ENCODE data around the gene KDM4C.

Gene KDM4C

GRCh38 chr9:7093040-7093439 is 335.3 kb downstream of the KDM4C start:
- no peak for DNase-seq (ENCODE audit: low read depth in 1 of 2, low spot score in 1 of 2)

- DNase-seq (ENCODE audit: low read depth in 1 of 2, low spot score in 1 of 2): no peak
These were observed 336.3 kb downstream of the KDM4C start for GRCh38 chr9:7094052-7094451.

- no peak for DNase-seq (ENCODE audit: low read depth in 1 of 2, low spot score in 1 of 2)
These were observed 336.8 kb downstream of the KDM4C start for GRCh38 chr9:7094576-7094975.

GRCh38 chr9:7095058-7095457 is 337.3 kb downstream of the KDM4C start:
- no peak for DNase-seq (ENCODE audit: low read depth in 1 of 2, low spot score in 1 of 2)

- DNase-seq (ENCODE audit: low read depth in 1 of 2, low spot score in 1 of 2): no peak
These were observed 339.4 kb downstream of the KDM4C start for GRCh38 chr9:7097040-7097715.

GRCh38 chr9:7097785-7098752 is 340.3 kb downstream of the KDM4C start:
- DNase-seq (ENCODE audit: low read depth in 1 of 2, low spot score in 1 of 2): no peak

GRCh38 chr9:7103367-7103766 is 345.6 kb downstream of the KDM4C start:
- no peak for DNase-seq (ENCODE audit: low read depth in 1 of 2, low spot score in 1 of 2)

- DNase-seq (ENCODE audit: low read depth in 1 of 2, low spot score in 1 of 2): no peak
These were observed 346.0 kb downstream of the KDM4C start for GRCh38 chr9:7103771-7104170.

GRCh38 chr9:7104625-7105024 is 346.9 kb downstream of the KDM4C start:
- DNase-seq (ENCODE audit: low read depth in 1 of 2, low spot score in 1 of 2): no peak

GRCh38 chr9:7105095-7105494 is 347.3 kb downstream of the KDM4C start:
- DNase-seq (ENCODE audit: low read depth in 1 of 2, low spot score in 1 of 2): no peak

- no peak for DNase-seq (ENCODE audit: low read depth in 1 of 2, low spot score in 1 of 2)
These were observed 351.2 kb downstream of the KDM4C start for GRCh38 chr9:7108936-7109335.

- no peak for DNase-seq (ENCODE audit: low read depth in 1 of 2, low spot score in 1 of 2)
These were observed 353.6 kb downstream of the KDM4C start for GRCh38 chr9:7111413-7111812.

GRCh38 chr9:7115606-7116005 is 357.8 kb downstream of the KDM4C start:
- DNase-seq (ENCODE audit: low read depth in 1 of 2, low spot score in 1 of 2): no peak

- no peak for DNase-seq (ENCODE audit: low read depth in 1 of 2, low spot score in 1 of 2)
These were observed 360.1 kb downstream of the KDM4C start for GRCh38 chr9:7117676-7118561.

- no peak for DNase-seq (ENCODE audit: low read depth in 1 of 2, low spot score in 1 of 2)
These were observed 360.9 kb downstream of the KDM4C start for GRCh38 chr9:7118633-7119032.

GRCh38 chr9:7119612-7120011 is 361.8 kb downstream of the KDM4C start:
- no peak for DNase-seq (ENCODE audit: low read depth in 1 of 2, low spot score in 1 of 2)

- DNase-seq (ENCODE audit: low read depth in 1 of 2, low spot score in 1 of 2): no peak
These were observed 363.3 kb downstream of the KDM4C start for GRCh38 chr9:7121055-7121454.

GRCh38 chr9:7121664-7122063 is 363.9 kb downstream of the KDM4C start:
- DNase-seq (ENCODE audit: low read depth in 1 of 2, low spot score in 1 of 2): no peak

GRCh38 chr9:7123743-7124142 is 366.0 kb downstream of the KDM4C start:
- no peak for DNase-seq (ENCODE audit: low read depth in 1 of 2, low spot score in 1 of 2)

- no peak for DNase-seq (ENCODE audit: low read depth in 1 of 2, low spot score in 1 of 2)
These were observed 367.5 kb downstream of the KDM4C start for GRCh38 chr9:7125231-7125630.

GRCh38 chr9:7129391-7129790 is 371.6 kb downstream of the KDM4C start:
- no peak for DNase-seq (ENCODE audit: low read depth in 1 of 2, low spot score in 1 of 2)

Measured in activated T-helper 1 cell treated with anti-CD3 and anti-CD28 coated beads, Interleukin-2, amount 50 U/mL, for 16 hours (primary cell).